MM.1S (cell line): ENCODE measurements around the gene DCHS2.

Experiments used
- EZH2 ChIP-seq: fragments of 300-600 bp; sonication (generic); optimal IDR thresholded peaks from 2 replicates; pipeline ENCODE3; 2017; ENCODE audit warnings: low read depth, mild to moderate bottlenecking, antibody characterized with exemption, low read length, mixed read lengths
- TF ChIP-seq, protein P1 (sequence below): fragments of 300-600 bp; sonication (generic); IDR thresholded peaks from 2 replicates; pipeline ENCODE4 v1.5.1; 2016; ENCODE audit warnings: antibody characterized with exemption, low read length, mixed read lengths

DNA sequence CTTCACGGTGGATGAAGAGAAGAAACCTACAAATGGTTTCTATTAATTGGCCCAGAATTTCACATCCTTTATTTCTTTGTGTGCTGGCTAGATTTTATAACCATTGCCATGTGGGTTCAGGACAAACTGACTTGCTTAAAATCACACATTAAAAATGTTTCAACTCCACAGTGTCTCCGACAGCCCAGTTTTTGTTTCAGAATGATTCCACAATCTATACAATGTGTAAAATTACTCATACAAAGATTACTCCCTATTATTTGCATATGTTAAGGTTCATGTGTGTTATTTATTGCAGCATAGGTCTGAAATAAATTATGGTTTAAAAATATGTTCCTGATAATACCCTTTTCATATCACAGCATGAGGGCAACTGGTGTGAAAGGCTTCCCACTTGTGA is 20.6 kb downstream of the DCHS2 start:
- no peak for TF ChIP-seq EZH2
- TF ChIP-seq, protein P1, sequence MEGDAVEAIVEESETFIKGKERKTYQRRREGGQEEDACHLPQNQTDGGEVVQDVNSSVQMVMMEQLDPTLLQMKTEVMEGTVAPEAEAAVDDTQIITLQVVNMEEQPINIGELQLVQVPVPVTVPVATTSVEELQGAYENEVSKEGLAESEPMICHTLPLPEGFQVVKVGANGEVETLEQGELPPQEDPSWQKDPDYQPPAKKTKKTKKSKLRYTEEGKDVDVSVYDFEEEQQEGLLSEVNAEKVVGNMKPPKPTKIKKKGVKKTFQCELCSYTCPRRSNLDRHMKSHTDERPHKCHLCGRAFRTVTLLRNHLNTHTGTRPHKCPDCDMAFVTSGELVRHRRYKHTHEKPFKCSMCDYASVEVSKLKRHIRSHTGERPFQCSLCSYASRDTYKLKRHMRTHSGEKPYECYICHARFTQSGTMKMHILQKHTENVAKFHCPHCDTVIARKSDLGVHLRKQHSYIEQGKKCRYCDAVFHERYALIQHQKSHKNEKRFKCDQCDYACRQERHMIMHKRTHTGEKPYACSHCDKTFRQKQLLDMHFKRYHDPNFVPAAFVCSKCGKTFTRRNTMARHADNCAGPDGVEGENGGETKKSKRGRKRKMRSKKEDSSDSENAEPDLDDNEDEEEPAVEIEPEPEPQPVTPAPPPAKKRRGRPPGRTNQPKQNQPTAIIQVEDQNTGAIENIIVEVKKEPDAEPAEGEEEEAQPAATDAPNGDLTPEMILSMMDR: no peak
